ENCODE measurements around the gene ATP2B3.

DNA sequence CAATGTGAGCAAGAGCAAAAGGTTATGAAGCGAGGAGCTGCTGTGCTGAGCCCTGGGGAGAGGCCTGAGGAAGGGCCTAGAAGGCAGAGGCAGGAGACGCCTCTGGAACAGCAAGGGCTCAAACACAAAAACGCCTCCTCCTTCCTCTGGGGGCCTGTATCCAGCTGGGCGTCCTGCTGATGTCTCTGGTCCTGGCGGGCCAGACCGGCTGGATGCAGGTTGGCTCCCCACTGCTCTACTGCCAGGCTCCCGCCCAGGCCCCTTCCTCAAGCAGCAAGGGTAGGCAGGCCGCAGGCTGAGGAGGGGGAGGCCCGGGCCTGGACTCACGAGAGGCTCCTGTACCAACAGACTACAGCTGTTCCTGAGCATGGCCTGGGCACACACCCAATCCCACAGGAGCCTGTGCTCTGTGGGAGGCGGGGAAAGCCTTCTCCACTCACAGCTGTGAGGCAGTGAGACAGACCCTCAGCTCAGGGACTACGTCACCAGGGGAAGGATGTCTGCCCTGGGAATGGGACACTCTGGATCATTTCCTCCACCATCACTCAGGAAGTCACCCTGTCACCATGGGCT is 49.3 kb upstream of the ATP2B3 start:
- TF ChIP-seq, protein P1, sequence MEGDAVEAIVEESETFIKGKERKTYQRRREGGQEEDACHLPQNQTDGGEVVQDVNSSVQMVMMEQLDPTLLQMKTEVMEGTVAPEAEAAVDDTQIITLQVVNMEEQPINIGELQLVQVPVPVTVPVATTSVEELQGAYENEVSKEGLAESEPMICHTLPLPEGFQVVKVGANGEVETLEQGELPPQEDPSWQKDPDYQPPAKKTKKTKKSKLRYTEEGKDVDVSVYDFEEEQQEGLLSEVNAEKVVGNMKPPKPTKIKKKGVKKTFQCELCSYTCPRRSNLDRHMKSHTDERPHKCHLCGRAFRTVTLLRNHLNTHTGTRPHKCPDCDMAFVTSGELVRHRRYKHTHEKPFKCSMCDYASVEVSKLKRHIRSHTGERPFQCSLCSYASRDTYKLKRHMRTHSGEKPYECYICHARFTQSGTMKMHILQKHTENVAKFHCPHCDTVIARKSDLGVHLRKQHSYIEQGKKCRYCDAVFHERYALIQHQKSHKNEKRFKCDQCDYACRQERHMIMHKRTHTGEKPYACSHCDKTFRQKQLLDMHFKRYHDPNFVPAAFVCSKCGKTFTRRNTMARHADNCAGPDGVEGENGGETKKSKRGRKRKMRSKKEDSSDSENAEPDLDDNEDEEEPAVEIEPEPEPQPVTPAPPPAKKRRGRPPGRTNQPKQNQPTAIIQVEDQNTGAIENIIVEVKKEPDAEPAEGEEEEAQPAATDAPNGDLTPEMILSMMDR (IDR thresholded peaks at IDR 0.05): no peak
- no peak for TF ChIP-seq POLR2A (IDR thresholded peaks at IDR 0.05)
